ENCODE data around the gene FREM2.

GRCh38 chr13:38671980-38672379, 14.9 kb upstream of the FREM2 start:
- TF ChIP-seq CTCF (IDR thresholded peaks at IDR 0.05) (no peak), POLR2A (IDR thresholded peaks at IDR 0.05) (no peak), POLR2AphosphoS5 (IDR thresholded peaks at IDR 0.05) (no peak), EP300 (IDR thresholded peaks at IDR 0.05) (no peak)

Data from sigmoid colon (tissue), 4 donors.